ENCODE results near the gene OBSCN.

Gene OBSCN

GRCh38 chr1:228334226-228334935, 126.5 kb downstream of the OBSCN start:
- no peak for DNase-seq

- no peak for DNase-seq
These were observed 127.1 kb downstream of the OBSCN start for GRCh38 chr1:228334954-228335353.

GRCh38 chr1:228335406-228336307, 127.8 kb downstream of the OBSCN start:
- no peak for DNase-seq

DNA sequence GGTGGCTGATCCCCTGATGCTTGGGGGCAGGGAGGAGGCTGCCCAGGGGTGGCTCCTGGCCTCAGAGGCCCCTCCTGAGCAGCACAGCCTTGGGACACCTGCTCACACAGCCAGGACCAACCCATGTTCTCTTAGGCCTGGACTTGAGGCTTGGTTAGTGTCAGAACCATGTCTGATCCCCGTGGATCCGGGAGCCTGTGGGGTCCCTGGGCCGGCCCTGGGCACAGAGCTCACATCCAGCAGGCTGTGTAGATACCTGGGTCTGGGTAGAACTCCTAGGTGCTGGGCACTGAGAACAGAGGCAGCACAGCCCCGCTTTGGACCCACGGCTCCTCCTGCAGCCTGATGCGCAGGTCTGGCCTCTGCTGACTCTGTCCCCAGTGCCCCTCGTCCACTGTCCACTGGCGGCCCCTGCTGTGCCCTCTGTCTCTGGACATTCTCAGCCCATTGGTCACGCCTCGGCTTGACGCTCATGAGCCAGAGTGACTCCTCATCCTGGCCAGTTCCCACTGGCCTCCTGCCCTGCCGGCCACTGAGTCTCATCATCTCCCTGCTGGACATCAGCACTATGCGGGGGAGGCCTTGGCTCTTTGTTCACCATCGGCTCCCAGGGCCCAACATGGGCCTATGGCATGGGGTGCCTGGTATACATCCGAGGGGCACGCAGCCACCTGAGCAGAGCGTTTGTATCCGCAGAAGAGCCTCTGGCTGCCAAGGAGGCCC, 128.6 kb downstream of the OBSCN start:
- no peak for DNase-seq

DNA sequence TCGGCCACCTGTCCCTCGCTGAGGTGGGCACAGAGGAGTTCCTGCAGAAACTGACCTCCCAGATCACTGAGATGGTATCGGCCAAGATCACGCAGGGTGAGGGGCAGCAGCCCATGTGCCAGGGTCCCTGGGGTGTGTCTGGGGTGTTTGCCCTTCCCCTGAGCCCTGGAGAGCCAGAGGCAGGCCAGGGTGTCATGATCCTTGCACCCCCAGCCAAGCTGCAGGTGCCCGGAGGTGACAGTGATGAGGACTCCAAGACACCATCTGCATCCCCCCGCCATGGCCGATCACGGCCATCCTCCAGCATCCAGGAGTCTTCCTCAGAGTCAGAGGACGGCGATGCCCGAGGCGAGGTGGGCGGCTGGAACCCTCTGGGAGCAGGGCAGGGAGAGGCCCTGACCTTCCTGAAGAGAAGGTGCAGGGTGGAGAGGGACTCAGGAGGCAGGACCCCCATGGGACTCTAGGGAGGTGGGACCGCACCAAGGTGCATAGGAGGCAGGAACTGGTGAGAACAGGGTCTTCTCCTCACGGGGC, 129.3 kb downstream of the OBSCN start:
- no peak for DNase-seq

- no peak for DNase-seq
These were observed 130.1 kb downstream of the OBSCN start for GRCh38 chr1:228337711-228338520.

DNA sequence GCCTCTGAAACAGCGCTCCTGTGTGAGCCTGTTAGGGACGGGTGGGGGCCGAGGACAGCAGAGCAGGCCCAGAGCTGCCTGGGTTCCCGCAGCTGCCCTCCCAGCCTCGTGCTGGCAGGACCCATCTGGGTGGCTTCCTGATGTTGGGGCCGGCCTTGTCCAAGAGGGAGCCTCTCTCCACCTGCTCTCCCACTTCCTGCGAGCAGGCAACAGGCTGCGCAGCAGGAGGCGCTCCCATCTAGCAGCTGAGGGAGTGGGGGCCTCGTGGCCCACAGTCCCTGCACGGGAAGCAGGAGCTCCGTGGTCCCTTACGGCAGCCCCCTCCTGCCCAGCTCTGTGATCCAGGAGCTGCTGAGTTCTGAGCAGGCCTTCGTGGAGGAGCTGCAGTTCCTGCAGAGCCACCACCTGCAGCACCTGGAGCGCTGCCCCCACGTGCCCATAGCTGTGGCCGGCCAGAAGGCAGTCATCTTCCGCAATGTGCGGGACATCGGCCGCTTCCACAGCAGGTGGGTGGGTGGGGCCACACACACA, 130.7 kb downstream of the OBSCN start:
- no peak for DNase-seq

GRCh38 chr1:228339059-228339704, 131.3 kb downstream of the OBSCN start:
- DNase-seq: no peak

DNA sequence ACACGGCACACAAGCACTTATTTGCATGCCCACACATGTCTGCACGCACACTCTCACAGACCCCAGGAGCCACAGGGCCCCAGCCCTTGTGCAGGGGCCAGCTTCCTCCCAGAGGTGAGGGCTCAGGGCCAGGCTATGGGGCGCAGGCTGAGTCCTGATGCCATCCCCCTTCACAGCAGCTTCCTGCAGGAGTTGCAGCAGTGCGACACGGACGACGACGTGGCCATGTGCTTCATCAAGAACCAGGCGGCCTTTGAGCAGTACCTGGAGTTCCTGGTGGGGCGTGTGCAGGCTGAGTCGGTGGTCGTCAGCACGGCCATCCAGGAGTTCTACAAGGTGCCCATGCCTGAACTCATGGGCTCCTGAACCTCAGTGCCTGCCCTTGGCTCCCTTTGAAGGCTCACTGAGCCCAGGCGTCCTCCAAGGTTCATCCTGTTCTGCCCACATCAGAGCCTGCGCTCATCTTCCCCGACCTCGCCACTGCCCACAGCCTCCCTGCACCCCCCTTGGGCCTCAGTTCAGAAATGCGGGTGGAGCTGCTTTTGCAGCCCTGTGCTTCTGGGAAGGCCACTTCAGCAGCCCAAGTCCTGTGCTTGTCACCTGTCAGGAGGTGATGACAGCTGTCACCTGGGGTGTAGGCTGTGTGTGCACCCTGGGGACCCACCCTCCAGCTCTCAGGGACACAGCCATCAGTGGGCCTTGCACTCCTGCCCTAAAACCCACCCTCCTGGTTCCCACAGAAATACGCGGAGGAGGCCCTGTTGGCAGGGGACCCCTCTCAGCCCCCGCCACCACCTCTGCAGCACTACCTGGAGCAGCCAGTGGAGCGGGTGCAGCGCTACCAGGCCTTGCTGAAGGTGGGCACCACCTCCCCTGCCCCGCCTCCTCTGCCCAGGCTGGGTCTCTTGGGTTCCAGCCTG, 132.2 kb downstream of the OBSCN start:
- DNase-seq: no peak

DNA sequence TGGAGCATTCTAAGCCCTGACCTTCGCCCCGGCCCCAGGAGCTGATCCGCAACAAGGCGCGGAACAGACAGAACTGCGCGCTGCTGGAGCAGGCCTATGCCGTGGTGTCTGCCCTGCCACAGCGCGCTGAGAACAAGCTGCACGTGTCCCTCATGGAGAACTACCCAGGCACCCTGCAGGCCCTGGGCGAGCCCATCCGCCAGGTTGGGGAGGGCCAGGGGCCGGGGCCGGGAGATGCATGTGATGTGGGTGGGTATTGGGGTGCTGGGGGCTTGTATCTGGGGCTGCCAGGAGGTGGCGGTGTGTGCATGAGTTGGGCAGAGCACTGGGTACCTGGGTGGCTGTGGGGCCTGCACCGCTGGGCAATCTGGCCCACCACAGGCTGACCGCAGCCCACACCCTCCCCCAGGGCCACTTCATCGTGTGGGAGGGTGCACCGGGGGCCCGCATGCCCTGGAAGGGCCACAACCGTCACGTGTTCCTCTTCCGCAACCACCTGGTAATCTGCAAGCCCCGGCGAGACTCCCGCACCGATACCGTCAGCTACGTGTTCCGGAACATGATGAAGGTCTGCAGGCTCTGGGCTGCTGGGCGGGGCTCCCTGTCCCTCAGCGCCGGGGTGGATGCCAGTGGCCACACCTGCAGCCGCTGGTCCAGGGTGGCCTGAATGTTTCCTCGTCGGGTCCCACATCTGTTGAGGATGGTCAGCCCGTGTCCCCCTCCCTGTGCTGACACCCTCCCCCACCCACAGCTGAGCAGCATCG, 133.0 kb downstream of the OBSCN start:
- DNase-seq: no peak

- DNase-seq: no peak
These were observed 133.6 kb downstream of the OBSCN start for GRCh38 chr1:228341450-228341813.

- no peak for DNase-seq
These were observed 134.2 kb downstream of the OBSCN start for GRCh38 chr1:228341814-228342626.

- DNase-seq: no peak
These were observed 134.9 kb downstream of the OBSCN start for GRCh38 chr1:228342627-228343190.

DNA sequence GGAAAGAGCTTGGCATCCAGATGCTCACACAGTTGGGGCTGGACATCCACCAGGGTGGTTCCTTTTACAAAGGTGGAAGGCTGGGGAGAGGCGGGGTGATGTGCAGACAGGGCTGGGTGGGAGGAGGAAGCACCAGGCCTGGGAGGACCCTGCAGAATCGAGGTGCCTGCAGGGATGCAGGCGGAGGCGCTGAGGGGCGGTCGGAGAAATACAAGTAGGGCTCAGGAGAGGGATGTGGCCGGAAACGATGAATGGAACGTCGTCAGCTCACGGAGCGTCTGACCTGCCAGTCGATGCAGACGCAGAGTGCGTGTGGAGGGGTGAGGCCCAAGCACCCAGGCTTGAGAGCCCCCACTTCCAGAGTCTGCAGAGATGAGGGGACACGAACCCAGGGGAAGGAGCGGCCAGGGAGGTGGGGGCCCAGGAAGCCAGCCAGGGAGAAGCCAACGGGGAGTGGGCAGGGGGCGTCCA, 135.4 kb downstream of the OBSCN start:
- DNase-seq: no peak

GRCh38 chr1:228344631-228345072, 136.8 kb downstream of the OBSCN start:
- DNase-seq: no peak

GRCh38 chr1:228345201-228345930, 137.5 kb downstream of the OBSCN start:
- DNase-seq: no peak

GRCh38 chr1:228346731-228347130, 138.9 kb downstream of the OBSCN start:
- DNase-seq: no peak

Data from MV-4-11 (cell line).